K562 (cell line): ENCODE results near the gene PTPMT1. TPM values are rescaled to one million over a fixed set of nuclear protein-coding genes. Genes with fewer than 3 reads are reported as not detected.

Source experiments
- CHD2 ChIP-seq: IDR thresholded peaks from 2 replicates; pipeline ENCODE4 v1.6.1; 2011; ENCODE audit warnings: low read depth, low read length
- CREB3L1 ChIP-seq: fragments of 450-650 bp; IDR thresholded peaks from 2 replicates; pipeline ENCODE4 v1.6.1; 2014; ENCODE audit warnings: low read depth, mild to moderate bottlenecking, moderate library complexity, borderline replicate concordance
- DACH1 ChIP-seq: fragments of 450-650 bp; IDR thresholded peaks from 2 replicates; pipeline ENCODE4 v1.6.1; 2018; ENCODE audit not compliant: partially characterized antibody
- GMEB1 ChIP-seq: fragments of 250-450 bp; sonication (Bioruptor Pico); IDR thresholded peaks from 2 replicates; pipeline ENCODE4 v1.4.0; 2020; ENCODE audit warnings: mild to moderate bottlenecking
- NCOA1 ChIP-seq: fragments of 450-650 bp; IDR thresholded peaks from 2 replicates; pipeline ENCODE4 v1.6.1; 2016; ENCODE audit warnings: low read depth
- NR1H2 ChIP-seq: sonication (generic); formaldehyde crosslinking; IDR thresholded peaks from 2 replicates; pipeline ENCODE4 v1.4.0; 2020; ENCODE audit warnings: mild to moderate bottlenecking, missing genetic modification reagents
- NR4A1 ChIP-seq, 2 experiments: fragments of 250-450 bp in 1 of 2; fragments of 450-650 bp in 1 of 2; sonication (Bioruptor Pico) in 1 of 2; IDR thresholded peaks; 2 replicates each; pipeline versions ENCODE4 v1.4.0 to v1.6.1; 2016 to 2020; ENCODE audit warnings: mild to moderate bottlenecking in 2 of 2, missing compliant biosample characterization in 1 of 2, missing genetic modification characterization in 1 of 2, moderate library complexity in 1 of 2
- PKNOX1 ChIP-seq: fragments of 450-650 bp; IDR thresholded peaks from 2 replicates; pipeline ENCODE4 v1.6.1; 2016
- SAFB2 ChIP-seq: fragments of 200-400 bp; formaldehyde crosslinking; IDR thresholded peaks from 2 replicates; pipeline ENCODE4 v1.6.1; 2018; ENCODE audit warnings: borderline replicate concordance, low read length, low read depth, moderate library complexity; ENCODE audit not compliant: severe bottlenecking
- SNIP1 ChIP-seq: fragments of 450-650 bp; IDR thresholded peaks from 2 replicates; pipeline ENCODE4 v1.7.1; 2017; ENCODE audit warnings: low read depth, mild to moderate bottlenecking
- TFAP4 ChIP-seq: sonication (generic); formaldehyde crosslinking; IDR thresholded peaks from 2 replicates; pipeline ENCODE4 v1.8.0; 2022; ENCODE audit warnings: missing genetic modification reagents, mild to moderate bottlenecking, moderate library complexity, borderline replicate concordance
- UBTF ChIP-seq, 2 experiments: IDR thresholded peaks; 2 replicates each; pipeline ENCODE4 v1.6.1; 2012; ENCODE audit warnings: improper control_type of control experiment in 2 of 2, low read depth in 2 of 2, low read length in 2 of 2, borderline replicate concordance in 1 of 2
- ZBTB33 ChIP-seq: sonication (generic); formaldehyde crosslinking; IDR thresholded peaks from 2 replicates; pipeline ENCODE4 v1.8.1; 2023; ENCODE audit warnings: mild to moderate bottlenecking, missing genetic modification reagents
- ZNF217 ChIP-seq: sonication (generic); formaldehyde crosslinking; IDR thresholded peaks from 2 replicates; pipeline ENCODE4 v1.8.0; 2022; ENCODE audit warnings: mild to moderate bottlenecking, missing genetic modification reagents
- ZNF740 ChIP-seq, 3 experiments: fragments of 200-800 bp in 1 of 3; sonication (Bioruptor generic) in 1 of 3; sonication (generic) in 1 of 3; formaldehyde crosslinking in 1 of 3; IDR thresholded peaks; 2 replicates each; pipeline versions ENCODE4 v1.6.1 to v1.8.0; 2016 to 2022; ENCODE audit warnings: mild to moderate bottlenecking in 2 of 3, missing compliant biosample characterization in 2 of 3, missing genetic modification characterization in 2 of 3, missing genetic modification reagents in 1 of 3
- polyA plus RNA-seq, 8 experiments: library from polyadenylated mRNA; depleted of rRNA in 4 of 8; stranded (reverse) in 5 of 8; unstranded in 3 of 8; fragments of >200 nt; fragmentation: Nextera tagmentation in 2 of 8; fragmentation: Illumina TruSeq in 1 of 8; extraction: Ambion mirVana in 2 of 8; extraction: Trizol in 1 of 8; gene quantifications; 2 replicates each; pipeline versions ENCODE4 v1.2.1 to v1.2.3, GENCODE V29; 2011 to 2014; ENCODE audit warnings: inconsistent platforms in 1 of 8, missing spikeins in 1 of 8
- total RNA-seq, 7 experiments: library from RNA; depleted of rRNA in 6 of 7; stranded (reverse); fragments of >200 nt in 6 of 7; fragmentation: Illumina TruSeq in 2 of 7; extraction: Trizol in 2 of 7; gene quantifications; 2 replicates each; pipeline versions ENCODE4 v1.2.1 to v1.2.3, GENCODE V29; 2011 to 2021; ENCODE audit warnings: low replicate concordance in 1 of 7

The PTPMT1 gene
- total and polyA plus RNA-seq, 9 of the 15 experiments (the other 6 are each of a cell fraction or from before 2014, with no cell fraction given) = 10.4 to 140 (median 67.2) TPM

GRCh38 chr11:47552056-47552565 is 13.3 kb upstream of the PTPMT1 start (continued):
- TF ChIP-seq UBTF (IDR thresholded peaks at IDR 0.05; ENCODE audit: borderline replicate concordance in 1 of 2, low read depth in 2 of 2, low read length in 2 of 2) = peak in 1 of 2 experiments; percentile 60; a peak in 1 of 4 replicates
- TF ChIP-seq PKNOX1 = no peak
- no peak for TF ChIP-seq CREB3L1
- no peak for TF ChIP-seq DACH1
- no peak for TF ChIP-seq ZNF217 (CRISPR knock-in tag)
- TF ChIP-seq TFAP4 = peak; percentile 63; the same call in 1 of the 2 replicates
- 0 out of 2 replicates have a peak, but pooled peaks have one; percentile 43 for TF ChIP-seq ZNF740 (CRISPR knock-in tag; IDR thresholded peaks at IDR 0.05)
- no peak for TF ChIP-seq ZNF740 (tag; IDR thresholded peaks at IDR 0.05)
- TF ChIP-seq SAFB2 = no peak
- no peak for TF ChIP-seq NR1H2 (CRISPR knock-in tag)
- 0 out of 2 replicates have a peak, but pooled peaks have one; percentile 22 for TF ChIP-seq NR4A1 (CRISPR knock-in tag; IDR thresholded peaks at IDR 0.05)
- TF ChIP-seq NR4A1 (tag; IDR thresholded peaks at IDR 0.05) = no peak
- TF ChIP-seq NCOA1 = no peak
- TF ChIP-seq GMEB1 (CRISPR knock-in tag) = no peak
- TF ChIP-seq CHD2 = no peak
- no peak for TF ChIP-seq SNIP1
- TF ChIP-seq ZBTB33 (CRISPR knock-in tag) = 0 out of 2 replicates have a peak, but pooled peaks have one; percentile 19
